C4-2B (cell line): ENCODE data around the gene MET.

Experiments used
- CTCF ChIP-seq: fragments of 450-650 bp; conservative IDR thresholded peaks from 2 replicates; pipeline ENCODE4 v1.5.1; 2017; ENCODE audit warnings: mild to moderate bottlenecking
- ZFX ChIP-seq: fragments of 450-650 bp; IDR thresholded peaks from 2 replicates; pipeline ENCODE4 v1.6.1; 2017

GRCh38 chr7:116802144-116802745 lies 130.2 kb downstream of the MET start:
- TF ChIP-seq CTCF: no peak
- no peak for TF ChIP-seq ZFX
